ENCODE measurements around the gene TRIM72.

The TRIM72 gene

GRCh38 chr16:31179747-31180459, 34.0 kb upstream of the TRIM72 start, which contains the start of gene FUS:
FUS (plus strand) TSS chr16:31180139; CDS start chr16:31180215, 76 bp downstream.
- Mint-ChIP-seq H3K27ac (peak within 1 kb of the TSS; percentile 100), H3K9me3 (no peaks in the 10 kb centered on the region), H3K4me3 (peak within 1 kb of the TSS; percentile 99), H3K36me3 (ENCODE audit: low read depth) (peaks cover 36% of the 10 kb centered on the region), H3K4me1 (peaks cover 50% of the 10 kb centered on the region), H3K27me3 (ENCODE audit: low read depth, poor library complexity) (no peaks in the 10 kb centered on the region)
- DNase-seq = peak; percentile 92
- no peak for TF ChIP-seq CTCF (IDR thresholded peaks at IDR 0.05)

GRCh38 chr16:31181102-31181830, 32.7 kb upstream of the TRIM72 start:
- H3K36me3 Mint-ChIP-seq (ENCODE audit: low read depth) = peaks cover 50% of the 10 kb centered on the region
- H3K27ac Mint-ChIP-seq = peak overlapping the region; percentile 98
- no peaks in the 10 kb centered on the region for H3K27me3 Mint-ChIP-seq (ENCODE audit: low read depth, poor library complexity)
- peak overlapping the region; percentile 99 for H3K4me3 Mint-ChIP-seq
- peak; percentile 37 for DNase-seq
- H3K4me1 Mint-ChIP-seq = peaks cover 60% of the 10 kb centered on the region
- no peak for TF ChIP-seq CTCF (IDR thresholded peaks at IDR 0.05)
- no peaks in the 10 kb centered on the region for H3K9me3 Mint-ChIP-seq

GRCh38 chr16:31182391-31182790, 31.5 kb upstream of the TRIM72 start:
- TF ChIP-seq CTCF (IDR thresholded peaks at IDR 0.05) = no peak
- no peak for DNase-seq
- peak overlapping the region; percentile 75 for H3K27ac Mint-ChIP-seq
- no peaks in the 10 kb centered on the region for H3K27me3 Mint-ChIP-seq (ENCODE audit: low read depth, poor library complexity)
- H3K4me1 Mint-ChIP-seq = peaks cover 65% of the 10 kb centered on the region
- peak overlapping the region; percentile 99 for H3K4me3 Mint-ChIP-seq
- peaks cover 61% of the 10 kb centered on the region for H3K36me3 Mint-ChIP-seq (ENCODE audit: low read depth)
- H3K9me3 Mint-ChIP-seq = no peaks in the 10 kb centered on the region

GRCh38 chr16:31183432-31184428, 30.2 kb upstream of the TRIM72 start:
- peak overlapping the region; percentile 74 for H3K27ac Mint-ChIP-seq

More at GRCh38 chr16:31183432-31184428, 30.2 kb upstream of the TRIM72 start:
- Mint-ChIP-seq H3K4me3 (peak overlapping the region; percentile 99), H3K9me3 (no peaks in the 10 kb centered on the region), H3K4me1 (peaks cover 69% of the 10 kb centered on the region), H3K36me3 (ENCODE audit: low read depth) (peaks cover 74% of the 10 kb centered on the region), H3K27me3 (ENCODE audit: low read depth, poor library complexity) (no peaks in the 10 kb centered on the region)
- no peak for TF ChIP-seq CTCF (IDR thresholded peaks at IDR 0.05)
- no peak for DNase-seq
